GM23338 (cell line): ENCODE data around the gene ST14.

Experiments
- EZH2 ChIP-seq: fragments of 200-600 bp; sonication (generic); IDR thresholded peaks from one replicate; pipeline ENCODE4 v1.8.0; 2017; ENCODE audit warnings: antibody characterized with exemption, mild to moderate bottlenecking, low read depth; ENCODE audit not compliant: unreplicated experiment
- EZH2phosphoT487 ChIP-seq: fragments of 200-600 bp; sonication (generic); IDR thresholded peaks from one replicate; pipeline ENCODE4 v1.8.1; 2018; ENCODE audit warnings: antibody characterized with exemption; ENCODE audit not compliant: unreplicated experiment
- TF ChIP-seq, protein P1 (sequence below), 2 experiments: fragments of 200-600 bp in 1 of 2; sonication (generic) in 1 of 2; conservative IDR thresholded peaks; 2 replicates each; pipeline versions ENCODE4 v1.5.1 to v1.6.1; 2016 to 2017; ENCODE audit warnings: antibody characterized with exemption in 2 of 2, low read depth in 2 of 2, mild to moderate bottlenecking in 2 of 2, moderate library complexity in 1 of 2

- TF ChIP-seq, protein P1, sequence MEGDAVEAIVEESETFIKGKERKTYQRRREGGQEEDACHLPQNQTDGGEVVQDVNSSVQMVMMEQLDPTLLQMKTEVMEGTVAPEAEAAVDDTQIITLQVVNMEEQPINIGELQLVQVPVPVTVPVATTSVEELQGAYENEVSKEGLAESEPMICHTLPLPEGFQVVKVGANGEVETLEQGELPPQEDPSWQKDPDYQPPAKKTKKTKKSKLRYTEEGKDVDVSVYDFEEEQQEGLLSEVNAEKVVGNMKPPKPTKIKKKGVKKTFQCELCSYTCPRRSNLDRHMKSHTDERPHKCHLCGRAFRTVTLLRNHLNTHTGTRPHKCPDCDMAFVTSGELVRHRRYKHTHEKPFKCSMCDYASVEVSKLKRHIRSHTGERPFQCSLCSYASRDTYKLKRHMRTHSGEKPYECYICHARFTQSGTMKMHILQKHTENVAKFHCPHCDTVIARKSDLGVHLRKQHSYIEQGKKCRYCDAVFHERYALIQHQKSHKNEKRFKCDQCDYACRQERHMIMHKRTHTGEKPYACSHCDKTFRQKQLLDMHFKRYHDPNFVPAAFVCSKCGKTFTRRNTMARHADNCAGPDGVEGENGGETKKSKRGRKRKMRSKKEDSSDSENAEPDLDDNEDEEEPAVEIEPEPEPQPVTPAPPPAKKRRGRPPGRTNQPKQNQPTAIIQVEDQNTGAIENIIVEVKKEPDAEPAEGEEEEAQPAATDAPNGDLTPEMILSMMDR (conservative IDR thresholded peaks at IDR 0.05; ENCODE audit: low read depth in 2 of 2) = no peak
- TF ChIP-seq EZH2 (no peak), EZH2phosphoT487 (no peak)
Observed at GRCh38 chr11:130198292-130198691, 38.7 kb downstream of the ST14 start.
